Effector memory CD4-positive, alpha-beta T cell (primary cell): ENCODE results near the gene PGAP3.

Experiments used
- DNase-seq, 3 donors: peaks; one replicate each; pipeline ENCODE4 v3.0.0-alpha.2; 2020
- H3K27ac ChIP-seq: 2 replicates; pipeline ENCODE4 v1.7.0; 2013; ENCODE audit warnings: mild to moderate bottlenecking, low read length, moderate library complexity; ENCODE audit not compliant: insufficient read depth, poor library complexity, severe bottlenecking
- H3K27me3 ChIP-seq: replicated peaks from 2 replicates; pipeline ENCODE4 v1.7.0; 2013; ENCODE audit warnings: mild to moderate bottlenecking, low read length; ENCODE audit not compliant: insufficient read depth, control insufficient read depth, poor library complexity, severe bottlenecking
- H3K36me3 ChIP-seq: 2 replicates; pipeline ENCODE4 v1.7.0; 2013; ENCODE audit warnings: mild to moderate bottlenecking, low read length, moderate library complexity; ENCODE audit not compliant: control insufficient read depth, insufficient read depth
- H3K4me1 ChIP-seq: 2 replicates; pipeline ENCODE4 v1.7.0; 2013; ENCODE audit warnings: low read length, mild to moderate bottlenecking; ENCODE audit not compliant: control insufficient read depth, insufficient read depth, poor library complexity, severe bottlenecking
- H3K4me3 ChIP-seq: 2 replicates; pipeline ENCODE4 v1.7.0; 2013; ENCODE audit warnings: low read length, low read depth, mild to moderate bottlenecking; ENCODE audit not compliant: insufficient read depth, poor library complexity, severe bottlenecking
- H3K9me3 ChIP-seq: 2 replicates; pipeline ENCODE4 v1.7.0; 2013; ENCODE audit warnings: mild to moderate bottlenecking, low read length, moderate library complexity; ENCODE audit not compliant: control insufficient read depth

The PGAP3 gene

DNA sequence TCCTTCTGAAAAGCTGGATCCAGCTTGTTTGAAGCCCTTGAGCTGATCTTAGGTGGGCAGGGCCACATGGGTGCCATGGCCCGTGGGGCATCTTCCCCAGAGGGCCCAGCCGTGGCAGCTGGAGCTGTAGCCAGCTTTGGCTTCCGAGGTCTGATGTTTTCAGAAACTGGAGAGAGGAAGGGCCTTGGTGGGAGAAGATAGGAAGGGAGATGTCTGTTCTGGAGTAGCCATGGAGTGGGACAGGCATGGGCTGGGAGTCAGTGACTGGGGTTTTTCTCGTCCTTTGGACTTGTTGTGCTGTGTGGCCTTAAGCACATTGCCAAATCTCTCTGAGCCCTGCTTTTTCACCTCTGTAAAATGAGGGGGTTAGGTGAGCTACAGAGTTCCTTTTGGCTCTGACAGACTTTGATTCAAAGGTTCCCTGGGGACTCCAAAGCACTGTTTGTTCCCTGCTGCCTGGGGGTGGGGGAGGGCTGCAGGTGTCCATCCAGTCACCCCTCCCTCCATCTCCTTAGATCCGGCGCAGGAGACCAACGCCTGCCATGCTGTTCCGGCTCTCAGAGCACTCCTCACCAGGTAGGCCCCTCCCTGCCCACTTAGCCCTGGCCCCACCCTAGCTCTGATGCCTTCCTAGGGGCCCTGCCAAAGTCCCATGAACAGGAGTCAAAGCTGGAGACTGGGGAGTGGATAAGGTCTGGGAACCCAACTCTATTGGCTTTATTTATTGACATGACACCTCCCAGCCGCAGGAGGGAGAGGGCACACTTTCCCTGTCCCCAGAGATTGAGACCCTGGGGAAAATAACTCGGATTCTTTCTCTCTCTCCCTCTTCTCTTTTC is 59.0 kb downstream of the PGAP3 start:
- Histone ChIP-seq H3K9me3 (no peaks in the 10 kb centered on the region), H3K4me1 (peaks cover 10% of the 10 kb centered on the region), H3K27ac (no peak overlapping the region), H3K36me3 (no peaks in the 10 kb centered on the region), H3K27me3 (peaks cover 28% of the 10 kb centered on the region), H3K4me3 (no peak overlapping the region)
- no peak for DNase-seq

DNA sequence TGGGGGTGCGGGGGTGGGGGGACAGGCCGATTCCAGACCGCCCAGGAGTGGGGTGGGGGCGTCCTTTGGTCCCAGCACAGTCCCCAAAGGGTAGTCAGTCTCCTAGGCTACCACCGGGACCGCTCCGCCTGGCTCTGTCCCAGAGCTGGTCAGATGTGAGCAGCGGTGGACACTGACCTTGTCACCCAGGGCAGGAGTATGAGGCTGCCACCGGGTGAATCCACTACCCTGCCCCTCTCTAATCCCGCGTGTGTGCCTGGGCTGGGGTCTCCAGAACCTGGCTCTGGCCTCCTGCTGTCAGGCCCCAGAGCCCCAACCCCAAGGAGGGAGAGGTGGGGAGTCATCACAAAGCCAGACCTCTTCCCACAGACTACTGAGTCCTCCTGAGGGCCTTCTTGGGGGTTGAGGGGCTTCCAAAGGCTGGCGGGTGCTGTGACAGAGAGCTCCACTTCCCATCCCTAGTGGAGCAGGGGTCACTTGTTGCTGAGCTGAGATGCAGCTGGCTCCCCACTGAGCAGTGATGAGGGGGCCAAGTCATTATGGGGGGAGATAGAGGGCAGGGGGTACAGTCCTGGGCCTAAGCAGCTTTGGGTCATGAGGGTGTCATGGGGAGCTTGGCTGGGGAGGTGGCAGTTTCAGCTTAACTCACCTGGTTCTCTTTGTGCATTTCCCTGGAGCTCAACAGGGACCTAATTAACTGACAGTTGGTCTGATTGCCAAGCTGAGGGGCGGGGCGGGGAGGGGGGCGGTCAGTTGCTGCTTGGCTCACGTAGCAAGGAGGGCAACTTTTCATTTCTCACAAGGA is 59.9 kb downstream of the PGAP3 start:
- Histone ChIP-seq H3K27ac (no peak overlapping the region), H3K4me1 (peaks cover 16% of the 10 kb centered on the region), H3K4me3 (no peak overlapping the region), H3K36me3 (no peaks in the 10 kb centered on the region), H3K9me3 (no peaks in the 10 kb centered on the region), H3K27me3 (peaks cover 31% of the 10 kb centered on the region)
- DNase-seq = no peak

DNA sequence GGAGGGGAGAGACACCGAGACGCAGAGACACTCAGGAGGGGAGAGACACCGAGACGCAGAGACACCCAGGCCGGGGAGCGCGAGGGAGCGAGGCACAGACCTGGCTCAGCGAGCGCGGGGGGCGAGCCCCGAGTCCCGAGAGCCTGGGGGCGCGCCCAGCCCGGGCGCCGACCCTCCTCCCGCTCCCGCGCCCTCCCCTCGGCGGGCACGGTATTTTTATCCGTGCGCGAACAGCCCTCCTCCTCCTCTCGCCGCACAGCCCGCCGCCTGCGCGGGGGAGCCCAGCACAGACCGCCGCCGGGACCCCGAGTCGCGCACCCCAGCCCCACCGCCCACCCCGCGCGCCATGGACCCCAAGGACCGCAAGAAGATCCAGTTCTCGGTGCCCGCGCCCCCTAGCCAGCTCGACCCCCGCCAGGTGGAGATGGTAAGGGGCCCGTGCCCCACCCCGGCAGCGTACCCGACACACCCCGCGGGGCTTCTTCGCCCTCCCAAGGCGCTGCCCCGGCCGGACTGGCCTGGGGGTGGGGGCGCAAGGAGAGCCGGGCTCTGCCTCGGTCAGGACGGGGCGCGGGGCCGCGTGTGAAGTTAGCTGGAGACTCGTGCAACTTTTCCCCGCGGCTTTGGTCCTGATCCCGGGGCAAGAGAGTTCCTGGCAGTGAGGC is 60.7 kb downstream of the PGAP3 start:
- Histone ChIP-seq H3K27me3 (peaks cover 31% of the 10 kb centered on the region), H3K27ac (no peak overlapping the region), H3K4me1 (peaks cover 19% of the 10 kb centered on the region), H3K4me3 (peak overlapping the region; percentile 23), H3K36me3 (no peaks in the 10 kb centered on the region), H3K9me3 (no peaks in the 10 kb centered on the region)
- DNase-seq = no peak

DNA sequence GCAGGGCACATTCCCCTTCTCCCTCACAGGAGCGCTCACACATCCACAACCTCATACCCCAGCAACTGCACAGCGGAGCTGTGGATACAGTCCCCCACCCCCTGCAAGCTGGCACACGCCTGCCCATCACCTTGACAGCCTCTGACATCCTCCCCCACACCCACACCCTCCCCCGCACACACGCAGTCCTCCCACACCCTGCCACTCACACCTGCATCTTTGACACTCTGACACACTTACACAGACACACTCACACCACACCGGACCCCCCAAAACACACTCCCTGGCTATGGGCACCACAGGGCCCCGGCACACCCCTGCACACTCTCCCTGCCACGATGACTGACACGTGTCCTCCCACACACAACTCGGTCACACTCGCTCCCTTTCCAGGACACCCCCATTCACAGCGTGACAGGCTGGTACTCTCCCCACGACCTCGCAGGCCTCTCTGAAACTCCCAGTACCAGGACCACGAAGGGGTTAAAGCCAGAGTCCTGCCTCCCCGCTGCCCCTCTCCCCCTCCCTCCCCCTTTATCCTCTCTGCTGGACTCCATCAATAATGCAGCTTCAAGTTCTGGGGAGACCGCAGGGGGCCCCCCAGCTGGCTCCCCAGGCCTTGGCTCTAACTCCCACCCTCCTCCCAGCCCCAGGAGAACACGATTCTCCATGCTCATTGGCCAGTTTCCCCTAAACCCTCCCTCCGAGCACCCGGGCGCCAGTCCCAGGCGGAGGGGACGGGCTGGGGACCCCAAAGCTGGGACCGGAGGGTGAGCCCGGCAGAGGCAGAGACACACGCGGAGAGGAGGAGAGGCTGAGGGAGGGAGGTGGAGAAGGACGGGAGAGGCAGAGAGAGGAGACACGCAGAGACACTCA is 61.4 kb downstream of the PGAP3 start, which contains the start of gene PPP1R1B:
PPP1R1B (plus strand) TSS at position 782 of the 876 bp plus-strand sequence. CDS start 441 bp downstream, outside the sequence.
- Histone ChIP-seq H3K27me3 (peaks cover 31% of the 10 kb centered on the region), H3K27ac (no peak within 1 kb of the TSS), H3K36me3 (no peaks in the 10 kb centered on the region), H3K9me3 (no peaks in the 10 kb centered on the region), H3K4me1 (peaks cover 21% of the 10 kb centered on the region), H3K4me3 (peak within 1 kb of the TSS; percentile 23)
- DNase-seq = no peak

DNA sequence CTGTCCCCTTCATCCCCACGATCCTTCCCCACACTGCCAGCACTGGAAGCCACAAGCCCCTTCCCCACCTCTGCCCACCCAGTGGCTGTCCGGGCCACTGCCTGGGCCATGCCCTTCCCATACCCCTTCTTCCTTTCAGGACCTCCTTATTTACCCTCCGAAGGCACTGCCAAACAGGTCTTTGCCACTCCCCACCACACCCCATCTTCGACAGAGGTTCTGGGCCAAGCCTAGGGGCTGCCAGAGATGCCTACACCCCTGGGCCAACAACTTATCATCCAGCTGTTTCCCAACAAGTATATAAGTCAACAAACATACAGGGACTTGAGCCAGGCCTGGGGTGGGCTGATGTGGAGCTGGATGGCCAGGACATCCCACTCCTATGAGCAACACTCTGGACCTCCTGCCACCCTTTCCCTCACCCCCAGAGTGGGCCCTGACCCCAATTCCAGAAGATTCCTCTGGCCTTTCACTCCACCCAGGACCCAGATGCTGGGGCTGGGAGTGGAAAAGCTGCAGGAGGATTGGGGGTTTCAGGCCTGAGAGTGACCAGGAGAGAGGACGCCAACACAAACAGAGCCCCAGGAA is 62.6 kb downstream of the PGAP3 start:
- Histone ChIP-seq H3K4me3 (no peak overlapping the region), H3K9me3 (no peaks in the 10 kb centered on the region), H3K4me1 (peaks cover 21% of the 10 kb centered on the region), H3K27me3 (peaks cover 31% of the 10 kb centered on the region), H3K27ac (no peak overlapping the region), H3K36me3 (no peaks in the 10 kb centered on the region)
- DNase-seq = no peak

DNA sequence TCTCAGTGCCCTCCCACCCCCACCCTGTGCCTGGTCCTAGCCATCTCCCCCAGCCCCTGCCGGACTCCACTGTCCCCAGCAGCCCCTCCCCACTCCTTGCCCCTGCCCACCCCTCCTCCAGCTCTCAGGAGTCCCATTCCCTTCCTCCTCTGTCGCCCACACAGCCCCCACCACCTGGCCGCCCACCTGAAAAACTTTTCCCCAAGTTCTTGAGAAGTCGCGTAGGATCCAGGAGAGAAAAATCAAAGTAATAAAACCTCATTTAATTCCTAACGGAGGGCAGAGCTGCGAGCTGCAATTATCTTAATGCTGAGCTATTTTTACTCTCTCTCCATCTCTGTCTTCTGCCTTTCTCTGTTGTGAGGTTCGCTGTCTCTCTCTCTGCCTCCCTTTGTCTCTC is 63.5 kb downstream of the PGAP3 start:
- Histone ChIP-seq H3K4me1 (peaks cover 21% of the 10 kb centered on the region), H3K36me3 (no peaks in the 10 kb centered on the region), H3K9me3 (no peaks in the 10 kb centered on the region), H3K27me3 (peaks cover 31% of the 10 kb centered on the region), H3K4me3 (no peak overlapping the region), H3K27ac (no peak overlapping the region)
- no peak for DNase-seq

DNA sequence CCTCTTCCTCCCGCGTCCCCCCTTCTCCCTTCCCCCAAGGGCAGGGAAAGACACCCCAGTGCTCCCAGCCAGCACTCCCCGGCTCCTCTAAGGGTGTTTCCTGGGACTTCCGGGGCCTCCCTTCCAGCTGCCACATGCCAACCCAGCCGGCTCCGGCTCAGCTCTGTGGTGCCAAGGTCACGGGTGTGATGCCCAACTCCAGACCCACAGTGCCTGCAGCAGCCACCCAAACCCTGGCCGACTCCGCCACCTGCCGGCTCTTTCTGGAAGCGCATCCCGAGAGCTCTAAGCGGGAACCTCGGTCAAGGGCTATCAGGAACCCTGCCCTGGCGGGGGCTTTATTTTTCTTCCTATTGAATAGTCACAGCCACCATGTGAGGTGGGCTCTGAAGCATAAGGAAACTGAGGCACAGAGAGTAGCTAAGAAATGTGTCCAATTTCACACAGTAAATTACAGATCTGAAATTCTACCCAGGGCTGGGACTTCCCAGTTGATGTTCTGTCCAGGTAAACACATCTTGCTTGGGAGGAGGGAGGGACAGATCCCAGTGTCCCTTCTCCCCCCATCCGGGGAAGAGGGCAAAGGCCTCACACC is 64.4 kb downstream of the PGAP3 start:
- H3K36me3 ChIP-seq = no peaks in the 10 kb centered on the region
- H3K9me3 ChIP-seq = no peaks in the 10 kb centered on the region
- peaks cover 31% of the 10 kb centered on the region for H3K27me3 ChIP-seq
- peaks cover 25% of the 10 kb centered on the region for H3K4me1 ChIP-seq
- DNase-seq = peak; percentile 67 to 75 (median 68)
- H3K27ac ChIP-seq = no peak overlapping the region
- H3K4me3 ChIP-seq = no peak overlapping the region

DNA sequence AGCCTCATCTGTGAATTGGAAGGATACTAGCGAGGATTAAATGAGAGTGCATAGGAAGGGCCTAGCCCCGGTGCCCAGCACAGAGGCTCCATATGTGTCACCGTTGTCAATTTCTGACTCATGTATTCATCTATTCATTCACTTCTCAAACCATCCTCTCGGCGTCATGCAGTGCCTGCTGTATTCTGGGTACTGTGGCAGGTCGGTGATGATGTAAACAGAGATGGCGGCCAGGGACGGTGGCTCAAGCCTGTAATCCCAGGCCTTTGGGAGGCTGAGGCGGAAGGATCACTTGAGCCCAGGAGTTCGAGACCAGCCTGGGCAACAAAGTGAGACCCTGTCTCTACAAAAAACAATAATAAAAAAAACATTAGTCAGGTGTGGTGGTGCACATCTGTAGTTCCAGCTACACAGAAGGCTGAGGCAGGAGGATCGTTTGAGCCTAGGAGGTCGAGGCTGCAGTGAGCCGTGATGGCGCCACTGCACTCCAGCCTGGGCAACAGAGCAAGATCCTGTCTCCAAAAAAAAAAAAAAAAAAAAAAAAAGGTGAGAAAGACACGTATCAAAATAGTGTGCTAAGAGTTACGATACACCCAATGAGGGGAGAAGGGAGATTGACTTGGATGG is 65.4 kb downstream of the PGAP3 start:
- DNase-seq = peak; percentile 10 to 16 (median 14)
- no peak overlapping the region for H3K27ac ChIP-seq
- H3K4me1 ChIP-seq = peaks cover 28% of the 10 kb centered on the region
- H3K9me3 ChIP-seq = no peaks in the 10 kb centered on the region
- peak overlapping the region; percentile 4 for H3K4me3 ChIP-seq
- H3K36me3 ChIP-seq = no peaks in the 10 kb centered on the region
- peaks cover 26% of the 10 kb centered on the region for H3K27me3 ChIP-seq
